ENCODE measurements around the gene RFFL. TPM values are rescaled to one million over a fixed set of nuclear protein-coding genes. Genes with fewer than 3 reads are reported as not detected.
A peak's percentile ranks its signal among the peaks of the same experiment; 100 is the strongest.

Gene RFFL
- total RNA-seq, 4 donors from 2014 or later: 16.7 to 43.8 (median 30.8) TPM

GRCh38 chr17:34999456-34999855 is 64.1 kb downstream of the RFFL start:
- peaks cover 3 to 56% (median 3%) of the 10 kb centered on the region in 3 donors for H3K4me1 ChIP-seq
- H3K9me3 ChIP-seq: no peaks in the 10 kb centered on the region
- H3K4me3 ChIP-seq: no peak overlapping the region
- no peak for TF ChIP-seq POLR2A (IDR thresholded peaks at IDR 0.05)
- no peak for TF ChIP-seq POLR2AphosphoS5 (IDR thresholded peaks at IDR 0.05)
- TF ChIP-seq EP300 (IDR thresholded peaks at IDR 0.05): no peak
- ATAC-seq: no peak
- no peaks in the 10 kb centered on the region for H3K27me3 ChIP-seq
- WGBS, 2 donors (ENCODE audit: low coverage in 1 of 2): 95% methylated on average over 2 of the region's 2 CpGs; no CpG with 5 or more reads in 1 of the 2 donors
- H3K36me3 ChIP-seq: peaks cover 0 to 87% of the 10 kb centered on the region in 2 donors
- peak overlapping the region in 3 of 4 donors; percentile 87 to 92 (median 89) for H3K27ac ChIP-seq

GRCh38 chr17:34998205-34998604 is 65.3 kb downstream of the RFFL start:
- no peak overlapping the region for H3K4me3 ChIP-seq
- peak overlapping the region; percentile 87 to 97 (median 90) for H3K27ac ChIP-seq
- peaks cover 3 to 52% (median 3%) of the 10 kb centered on the region in 3 donors for H3K4me1 ChIP-seq
- ATAC-seq: peak; percentile 75
- H3K27me3 ChIP-seq: no peaks in the 10 kb centered on the region
- TF ChIP-seq POLR2AphosphoS5 (IDR thresholded peaks at IDR 0.05): no peak
- peak in 3 of 4 experiments; percentile 52 to 80 (median 74) for TF ChIP-seq CTCF (IDR thresholded peaks at IDR 0.05)
- 45% methylated on average over 5 of the region's 5 CpGs; no CpG with 5 or more reads in 1 of the 2 donors for WGBS, 2 donors (ENCODE audit: low coverage in 1 of 2)
- no peaks in the 10 kb centered on the region for H3K9me3 ChIP-seq
- H3K36me3 ChIP-seq: peaks cover 0 to 87% of the 10 kb centered on the region in 2 donors

- Histone ChIP-seq H3K4me3 (no peak overlapping the region), H3K27ac (peak overlapping the region; percentile 87 to 97 (median 90)), H3K4me1 (peaks cover 3 to 44% (median 3%) of the 10 kb centered on the region in 3 donors), H3K27me3 (no peaks in the 10 kb centered on the region), H3K9me3 (no peaks in the 10 kb centered on the region), H3K36me3 (peaks cover 0 to 87% of the 10 kb centered on the region in 2 donors)
- TF ChIP-seq EP300 (IDR thresholded peaks at IDR 0.05): no peak
- peak; percentile 65 for TF ChIP-seq POLR2AphosphoS5 (IDR thresholded peaks at IDR 0.05)
- ATAC-seq: peak; percentile 82
- 30 to 59% methylated on average over 4 to 9 of the region's 11 CpGs for WGBS, 2 donors (ENCODE audit: low coverage in 1 of 2)
Observed at GRCh38 chr17:34997355-34997862, 66.1 kb downstream of the RFFL start.

- ATAC-seq: no peak
- Histone ChIP-seq H3K9me3 (no peaks in the 10 kb centered on the region), H3K27ac (peak overlapping the region; percentile 87 to 97 (median 90)), H3K36me3 (peaks cover 0 to 87% of the 10 kb centered on the region in 2 donors), H3K4me1 (peaks cover 3 to 37% (median 3%) of the 10 kb centered on the region in 3 donors), H3K4me3 (no peak overlapping the region), H3K27me3 (no peaks in the 10 kb centered on the region)
- WGBS, 2 donors (ENCODE audit: low coverage in 1 of 2): 63 to 92% methylated on average over 2 to 3 of the region's 3 CpGs
- TF ChIP-seq CTCF (IDR thresholded peaks at IDR 0.05): no peak
- TF ChIP-seq EP300 (IDR thresholded peaks at IDR 0.05): no peak
- TF ChIP-seq POLR2A (IDR thresholded peaks at IDR 0.05): no peak
- no peak for TF ChIP-seq POLR2AphosphoS5 (IDR thresholded peaks at IDR 0.05)
Observed at GRCh38 chr17:34996422-34997285, 66.9 kb downstream of the RFFL start.

- no peak overlapping the region for H3K27ac ChIP-seq
- WGBS, 2 donors (ENCODE audit: low coverage in 1 of 2): 79 to 80% methylated on average over 1 to 2 of the region's 2 CpGs
Observed at GRCh38 chr17:34993031-34993430, 70.5 kb downstream of the RFFL start.

More at GRCh38 chr17:34993031-34993430, 70.5 kb downstream of the RFFL start:
- Histone ChIP-seq H3K9me3 (no peaks in the 10 kb centered on the region), H3K4me3 (no peak overlapping the region), H3K4me1 (peaks cover under 1 to 24% (median 3%) of the 10 kb centered on the region in 3 donors), H3K36me3 (peaks cover 0 to 91% of the 10 kb centered on the region in 2 donors), H3K27me3 (no peaks in the 10 kb centered on the region)
- TF ChIP-seq POLR2A (IDR thresholded peaks at IDR 0.05) (no peak), EP300 (IDR thresholded peaks at IDR 0.05) (no peak), POLR2AphosphoS5 (IDR thresholded peaks at IDR 0.05) (no peak), CTCF (IDR thresholded peaks at IDR 0.05) (no peak)
- no peak for ATAC-seq
